NCI-H1092 (cell line): ENCODE results near the gene PLK4.
"Not testable (repeated sequence)": the region's sequence is repeated elsewhere in the genome, so short reads cannot be mapped to it uniquely, and the experiment has no call there.

Experiments used
- DNase-seq: peaks from one replicate; lab custom pipeline; 2025; lab: John Stamatoyannopoulos, UW

The PLK4 gene

GRCh38 chr4:127880763-127881562, at the start of gene PLK4:
Gene PLK4, plus strand, starts transcription at chr4:127880893. Its CDS starts 242 bp downstream, at chr4:127881135.
- peak; percentile 96 for DNase-seq

- no peak for DNase-seq
Observed at GRCh38 chr4:127832585-127832984, 48.1 kb upstream of the PLK4 start.

- DNase-seq: no peak
Observed at GRCh38 chr4:127843704-127844600, 36.7 kb upstream of the PLK4 start.

GRCh38 chr4:127844601-127845116, 36.0 kb upstream of the PLK4 start:
- DNase-seq: no peak

- no peak for DNase-seq
Observed at GRCh38 chr4:127846061-127846460, 34.6 kb upstream of the PLK4 start.

GRCh38 chr4:127846765-127847164, 33.9 kb upstream of the PLK4 start:
- no peak for DNase-seq

- DNase-seq: no peak
Observed at GRCh38 chr4:127849505-127850234, 31.0 kb upstream of the PLK4 start.

GRCh38 chr4:127852661-127853060, 28.0 kb upstream of the PLK4 start:
- no peak for DNase-seq

GRCh38 chr4:127856196-127856812, 24.4 kb upstream of the PLK4 start:
- no peak for DNase-seq

GRCh38 chr4:127856813-127857447, 23.8 kb upstream of the PLK4 start:
- no peak for DNase-seq

GRCh38 chr4:127857641-127858040, 23.1 kb upstream of the PLK4 start:
- DNase-seq: no peak

GRCh38 chr4:127868196-127868595, 12.5 kb upstream of the PLK4 start:
- DNase-seq: no peak

- DNase-seq: no peak
Observed at GRCh38 chr4:127870281-127870680, 10.4 kb upstream of the PLK4 start.

GRCh38 chr4:127870688-127871087, 10.0 kb upstream of the PLK4 start:
- no peak for DNase-seq

GRCh38 chr4:127875791-127876190, 4.9 kb upstream of the PLK4 start:
- DNase-seq: no peak

GRCh38 chr4:127881563-127881864, 821 bp downstream of the PLK4 start:
- DNase-seq: no peak

GRCh38 chr4:127888559-127888958, 7.9 kb downstream of the PLK4 start:
- no peak for DNase-seq

- DNase-seq: no peak
Observed at GRCh38 chr4:127889903-127890302, 9.2 kb downstream of the PLK4 start.

- DNase-seq: no peak
Observed at GRCh38 chr4:127896069-127896468, 15.4 kb downstream of the PLK4 start.

GRCh38 chr4:127896528-127896927, 15.8 kb downstream of the PLK4 start:
- DNase-seq: no peak

- not testable (repeated sequence) for DNase-seq
Observed at GRCh38 chr4:127899682-127900081, 19.0 kb downstream of the PLK4 start.
